ENCODE results near the gene HSPB7. TPM values are rescaled to one million over a fixed set of nuclear protein-coding genes. Genes with fewer than 3 reads are reported as not detected.

HSPB7 gene
- total and polyA plus RNA-seq, 2 donors (not counting 3 experiments of a cell fraction or from before 2014, with no cell fraction given), result not detected

GRCh38 chr1:16065269-16065576 lies 47.4 kb upstream of the HSPB7 start:
- CTCF ChIA-PET, result interaction anchor here (1.1 to 1.2 kb wide), 2 partner anchors 8 to 298 kb away, joined by 3 to 10 read pairs; partner anchors contain the start of gene FAM131C
- dilution Hi-C loops (cut with MboI; ENCODE audit: extremely low pct_ligation_motif_present, low sequenced_read_pairs), result no loop called here

More at GRCh38 chr1:16065269-16065576, 47.4 kb upstream of the HSPB7 start:
- H3K9me1 ChIP-seq (replicated peaks; ENCODE audit: control insufficient read depth, extremely low read depth, insufficient read depth, low read length), result no peaks in the 10 kb centered on the region
- no peak overlapping the region for H3K4me2 ChIP-seq (ENCODE audit: insufficient read depth, low read length)
- H3K79me2 ChIP-seq (ENCODE audit: control insufficient read depth, insufficient read depth, low read length), result no peaks in the 10 kb centered on the region
- no peaks in the 10 kb centered on the region for H4K20me1 ChIP-seq (replicated peaks; ENCODE audit: control insufficient read depth, extremely low read depth, insufficient read depth, low read length)
- H2AFZ ChIP-seq (ENCODE audit: low read depth, low read length), result no peak overlapping the region
- no peak for FAIRE-seq
- POLR2A ChIA-PET, result no interaction called here
- no peak overlapping the region for H3K9ac ChIP-seq (replicated peaks; ENCODE audit: extremely low read depth, insufficient read depth, low read length)
- no peaks in the 10 kb centered on the region for H3K9me3 ChIP-seq (replicated peaks; ENCODE audit: control insufficient read depth, insufficient read depth, low read length)
- H3K27ac ChIP-seq (ENCODE audit: insufficient read depth, low read depth, low read length), result no peak overlapping the region
- intact Hi-C loops (cut with micrococcal nuclease), result no loop called here
- no peaks in the 10 kb centered on the region for H3K36me3 ChIP-seq (ENCODE audit: control insufficient read depth in 2 of 2, extremely low read depth in 1 of 2, insufficient read depth in 2 of 2, low read length in 2 of 2)
- H3K27me3 ChIP-seq (ENCODE audit: control insufficient read depth in 2 of 2, insufficient read depth in 2 of 2, low read length in 2 of 2), result peaks cover 0 to 7% of the 10 kb centered on the region in 2 experiments
- no peaks in the 10 kb centered on the region for H3K4me1 ChIP-seq (ENCODE audit: control insufficient read depth, extremely low read depth, insufficient read depth, low read length)
- no TSS peak for BruUV-seq (replicated peaks)
- no peak overlapping the region for H3K4me3 ChIP-seq (replicated peaks in 1 of 3; ENCODE audit: insufficient read depth in 1 of 3, low read depth in 1 of 3, low read length in 3 of 3)
- no peak for DNase-seq (ENCODE audit: low read depth, low spot score)
- no peak for TF ChIP-seq FOS (IDR thresholded peaks at IDR 0.05; ENCODE audit: borderline replicate concordance, insufficient read depth, low read length)
- TF ChIP-seq GATA2 (IDR thresholded peaks at IDR 0.05; ENCODE audit: insufficient read depth, insufficient read length, low read depth, low read length), result no peak
- TF ChIP-seq POLR2A (IDR thresholded peaks at IDR 0.05; ENCODE audit: low read depth, low read length), result no peak
- no peak for TF ChIP-seq JUN (IDR thresholded peaks at IDR 0.05; ENCODE audit: borderline replicate concordance, insufficient read depth, insufficient read length, low read depth)
- TF ChIP-seq POLR2AphosphoS5 (IDR thresholded peaks at IDR 0.05; ENCODE audit: insufficient read depth, low read depth, low read length), result no peak
- TF ChIP-seq CTCF (IDR thresholded peaks at IDR 0.05; ENCODE audit: extremely low read depth in 1 of 2, insufficient read depth in 1 of 2, low read depth in 1 of 2, low read length in 2 of 2), result no peak
- TF ChIP-seq MYC (IDR thresholded peaks at IDR 0.05; ENCODE audit: low read depth, low read length), result no peak
- TF ChIP-seq MAX (IDR thresholded peaks at IDR 0.05; ENCODE audit: insufficient read depth, insufficient read length), result no peak
- no peak for TF ChIP-seq EZH2 (IDR thresholded peaks at IDR 0.05; ENCODE audit: borderline replicate concordance, low read depth, low read length, severe bottlenecking)

Data from endothelial cell of umbilical vein (primary cell).